GM18508 (cell line): Measurements from ENCODE around the gene KRTAP5-5.
"Not testable (repeated sequence)": the region's sequence is repeated elsewhere in the genome, so short reads cannot be mapped to it uniquely, and the experiment has no call there.

Source experiments
- ATAC-seq: cut with Tn5 transposase; IDR thresholded peaks from one replicate; pipeline ENCODE4 v1.9.1; 2021; ENCODE audit warnings: moderate number of reproducible peaks; ENCODE audit not compliant: insufficient read depth, unreplicated experiment

Gene KRTAP5-5, protein sequence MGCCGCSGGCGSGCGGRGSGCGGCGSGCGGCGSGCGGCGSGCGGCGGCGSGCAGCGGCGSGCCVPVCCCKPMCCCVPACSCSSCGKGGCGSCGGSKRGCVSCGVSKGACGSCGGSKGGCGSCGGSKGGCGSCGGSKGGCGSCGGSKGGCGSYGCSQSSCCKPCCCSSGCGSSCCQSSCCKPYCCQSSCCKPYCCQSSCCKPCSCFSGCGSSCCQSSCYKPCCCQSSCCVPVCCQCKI

DNA sequence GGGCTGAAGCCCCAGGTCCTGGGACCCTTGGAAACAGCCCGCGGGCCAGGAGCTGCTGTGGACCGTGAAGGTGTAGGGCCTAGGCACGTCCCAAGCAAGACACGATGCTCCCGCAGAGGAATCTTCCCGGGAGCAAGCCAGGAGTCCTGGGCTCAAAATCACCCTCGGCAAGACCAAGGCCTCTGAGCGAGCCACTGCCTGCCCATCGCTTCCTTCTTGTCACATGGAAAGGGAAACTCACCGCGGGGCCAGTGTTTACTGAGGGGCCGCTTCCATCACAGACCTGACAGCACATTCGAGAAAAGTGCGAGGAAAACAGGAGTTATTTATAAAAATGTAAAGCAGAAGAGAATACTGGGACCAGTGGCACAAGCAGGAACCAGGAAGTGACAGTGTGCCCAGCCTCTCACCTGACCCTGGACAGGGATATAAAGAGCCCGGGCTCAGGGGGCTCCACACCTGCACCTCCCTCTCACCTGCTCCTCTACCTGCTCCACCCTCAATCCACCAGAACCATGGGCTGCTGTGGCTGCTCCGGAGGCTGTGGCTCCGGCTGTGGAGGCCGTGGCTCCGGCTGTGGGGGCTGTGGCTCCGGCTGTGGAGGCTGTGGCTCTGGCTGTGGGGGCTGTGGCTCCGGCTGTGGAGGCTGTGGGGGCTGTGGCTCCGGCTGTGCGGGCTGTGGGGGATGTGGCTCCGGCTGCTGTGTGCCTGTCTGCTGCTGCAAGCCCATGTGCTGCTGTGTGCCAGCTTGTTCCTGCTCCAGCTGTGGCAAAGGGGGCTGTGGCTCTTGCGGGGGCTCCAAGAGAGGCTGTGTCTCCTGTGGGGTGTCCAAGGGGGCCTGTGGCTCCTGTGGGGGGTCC, at the start of gene KRTAP5-5:
Gene KRTAP5-5, plus strand, starts transcription at position 450 of the 860 bp plus-strand sequence. Its CDS starts 66 bp downstream, at position 516.
- ATAC-seq: no peak

DNA sequence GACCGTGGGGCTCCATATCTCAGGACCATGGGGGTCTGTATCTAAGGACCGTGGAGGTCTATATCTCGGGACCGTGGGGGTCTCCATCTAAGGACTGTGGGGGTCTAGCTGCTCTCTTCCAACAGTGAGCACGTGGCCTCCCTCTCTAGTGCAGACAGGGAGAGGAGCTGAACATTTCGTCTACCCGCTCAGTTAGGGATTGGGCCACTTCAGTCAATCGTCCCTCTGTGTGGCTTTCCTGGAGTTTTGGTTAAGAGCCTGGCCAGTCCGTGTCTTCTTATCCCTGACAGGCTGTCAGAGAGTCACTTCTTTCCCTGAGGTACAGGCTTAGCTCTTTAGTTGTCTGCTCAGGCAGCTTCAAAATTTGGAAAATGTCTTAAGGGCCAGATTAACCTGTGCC, 47.6 kb upstream of the KRTAP5-5 start:
- no peak for ATAC-seq

DNA sequence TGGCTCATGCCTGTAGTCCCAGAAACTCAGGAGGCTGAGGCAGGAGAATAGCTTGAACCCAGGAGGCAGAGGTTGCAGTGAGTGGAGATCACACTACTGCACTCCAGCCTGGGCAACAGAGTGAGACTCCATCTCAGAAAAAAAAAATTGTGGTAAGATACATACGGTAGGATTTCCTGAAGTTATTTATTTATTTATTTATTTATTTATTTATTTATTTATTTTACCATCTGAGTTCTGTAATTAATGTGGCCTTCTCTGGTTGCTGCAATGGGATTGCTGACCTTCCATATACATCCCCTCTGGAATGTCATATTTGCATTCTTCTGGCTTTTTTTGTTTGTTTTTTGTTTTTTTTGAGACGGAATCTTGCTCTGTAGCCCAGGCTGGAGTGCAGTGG, 46.7 kb upstream of the KRTAP5-5 start:
- ATAC-seq: not testable (repeated sequence)

DNA sequence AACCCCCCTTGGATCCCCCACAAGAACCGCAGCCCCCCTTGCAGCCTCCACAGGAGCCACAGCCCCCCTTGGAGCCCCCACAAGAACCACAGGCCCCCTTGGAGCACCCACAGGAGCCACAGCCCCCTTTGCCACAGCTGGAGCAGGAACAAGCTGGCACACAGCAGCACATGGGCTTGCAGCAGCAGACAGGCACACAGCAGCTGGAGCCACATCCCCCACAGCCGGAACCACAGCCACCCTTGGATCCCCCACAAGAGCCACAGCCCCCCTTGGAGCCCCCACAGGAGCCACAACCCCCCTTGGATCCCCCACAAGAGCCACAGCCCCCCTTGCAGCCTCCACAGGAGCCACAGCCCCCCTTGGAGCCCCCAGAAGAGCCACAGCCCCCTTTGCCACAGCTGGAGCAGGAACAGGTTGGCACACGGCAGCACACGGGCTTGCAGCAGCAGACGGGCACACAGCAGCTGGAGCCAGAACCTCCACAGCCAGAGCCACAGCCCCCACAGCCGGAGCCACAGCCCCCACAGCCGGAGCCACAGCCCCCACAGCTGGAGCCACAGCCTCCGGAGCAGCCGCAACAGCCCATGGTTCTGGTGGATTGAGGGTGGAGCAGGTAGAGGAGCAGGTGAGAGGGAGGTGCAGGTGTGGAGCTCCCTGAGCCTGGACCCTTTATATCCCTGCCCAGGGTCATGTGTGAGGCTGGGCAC, 44.8 kb upstream of the KRTAP5-5 start, which contains the start of gene KRTAP5-1:
Gene KRTAP5-1, minus strand, starts transcription at position 623 of the 710 bp plus-strand sequence. Its CDS starts 34 bp downstream, at position 589.
- ATAC-seq: not testable (repeated sequence)

DNA sequence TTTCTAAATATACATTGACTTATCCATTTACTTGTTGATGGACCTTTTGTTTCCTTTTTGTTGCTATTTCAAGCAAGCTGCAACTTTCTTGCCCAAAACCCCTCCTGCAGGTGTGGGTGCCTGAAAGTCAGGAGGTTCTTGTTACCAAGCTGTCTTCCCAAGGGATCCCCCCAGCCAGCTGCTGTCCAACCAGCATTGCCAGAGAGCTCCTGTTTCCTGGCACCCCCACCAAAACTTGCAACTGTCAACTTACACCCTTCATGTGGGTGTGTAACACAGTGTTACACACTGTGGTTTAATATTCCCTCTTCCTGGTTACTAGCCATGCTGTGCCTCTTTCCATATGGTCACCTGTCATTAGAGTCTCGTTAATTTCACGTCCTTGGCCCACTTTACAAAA, 42.9 kb upstream of the KRTAP5-5 start:
- ATAC-seq: no peak

DNA sequence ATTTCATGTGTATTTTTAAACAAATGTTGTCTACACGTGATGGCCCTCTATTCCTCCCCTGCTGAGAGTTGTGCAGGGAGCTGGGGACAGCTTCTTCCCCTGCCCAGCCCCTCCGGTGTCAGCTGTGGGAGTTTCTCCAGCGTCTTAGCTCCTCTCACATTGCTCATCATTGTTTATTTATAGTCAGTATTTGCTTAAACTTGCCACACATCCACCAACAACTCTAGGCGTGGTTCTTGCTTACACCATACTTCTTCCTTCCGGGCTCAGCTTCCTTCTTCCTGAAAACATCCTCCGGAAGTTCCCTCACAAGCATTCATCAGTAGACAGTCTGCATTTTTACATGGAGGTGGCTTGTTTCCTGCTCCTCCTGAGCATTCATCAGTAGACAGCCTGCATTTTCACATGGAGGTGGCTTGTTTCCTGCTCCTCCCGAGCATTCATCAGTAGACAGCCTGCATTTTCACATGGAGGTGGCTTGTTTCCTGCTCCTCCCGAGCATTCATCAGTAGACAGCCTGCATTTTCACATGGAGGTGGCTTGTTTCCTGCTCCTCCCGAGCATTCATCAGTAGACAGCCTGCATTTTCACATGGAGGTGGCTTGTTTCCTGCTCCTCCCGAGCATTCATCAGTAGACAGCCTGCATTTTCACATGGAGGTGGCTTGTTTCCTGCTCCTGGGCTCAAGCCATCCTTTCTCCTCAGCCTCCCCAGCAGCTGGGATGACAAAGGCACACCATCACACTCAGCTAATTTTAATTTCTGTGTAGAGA, 40.2 kb upstream of the KRTAP5-5 start:
- not testable (repeated sequence) for ATAC-seq

DNA sequence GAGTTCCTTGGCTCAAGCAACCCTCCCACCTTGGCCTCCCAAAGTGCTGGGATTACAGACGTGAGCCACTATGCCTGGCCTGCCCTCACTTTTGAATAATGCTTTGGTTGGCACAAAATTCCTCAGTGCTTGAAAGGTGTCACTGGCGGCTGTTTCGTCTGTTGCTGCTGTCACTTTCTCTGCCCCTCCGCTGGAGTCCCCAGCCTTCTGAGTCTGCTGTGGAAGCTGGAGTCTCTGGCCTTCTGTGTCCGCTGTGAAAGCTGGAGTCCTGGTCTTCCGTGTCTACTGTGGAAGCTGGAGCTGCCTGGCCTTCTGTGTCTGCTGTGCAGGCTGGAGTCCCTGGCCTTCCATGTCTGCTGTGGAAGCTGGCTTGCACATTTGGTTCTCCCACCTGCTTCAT, 39.6 kb upstream of the KRTAP5-5 start:
- ATAC-seq: no peak

DNA sequence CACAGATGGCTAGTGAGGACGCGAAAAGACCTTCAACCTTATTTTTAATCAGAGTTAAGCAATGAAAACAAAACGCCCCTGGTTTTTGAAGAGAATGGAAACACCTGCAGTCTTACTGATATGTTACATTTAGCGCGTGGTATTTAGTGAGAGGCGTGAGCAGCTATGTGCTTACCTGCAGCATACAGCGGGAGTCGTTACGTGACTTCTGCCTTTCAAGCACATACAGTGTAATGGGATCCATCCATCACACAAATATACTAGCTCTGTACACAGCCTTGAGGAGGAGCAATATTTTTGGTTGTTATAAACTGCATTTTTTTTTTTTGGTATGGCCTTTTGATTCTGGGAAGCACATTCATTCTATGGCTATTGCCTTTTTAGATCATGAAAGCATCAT, 36.9 kb upstream of the KRTAP5-5 start:
- ATAC-seq: no peak

DNA sequence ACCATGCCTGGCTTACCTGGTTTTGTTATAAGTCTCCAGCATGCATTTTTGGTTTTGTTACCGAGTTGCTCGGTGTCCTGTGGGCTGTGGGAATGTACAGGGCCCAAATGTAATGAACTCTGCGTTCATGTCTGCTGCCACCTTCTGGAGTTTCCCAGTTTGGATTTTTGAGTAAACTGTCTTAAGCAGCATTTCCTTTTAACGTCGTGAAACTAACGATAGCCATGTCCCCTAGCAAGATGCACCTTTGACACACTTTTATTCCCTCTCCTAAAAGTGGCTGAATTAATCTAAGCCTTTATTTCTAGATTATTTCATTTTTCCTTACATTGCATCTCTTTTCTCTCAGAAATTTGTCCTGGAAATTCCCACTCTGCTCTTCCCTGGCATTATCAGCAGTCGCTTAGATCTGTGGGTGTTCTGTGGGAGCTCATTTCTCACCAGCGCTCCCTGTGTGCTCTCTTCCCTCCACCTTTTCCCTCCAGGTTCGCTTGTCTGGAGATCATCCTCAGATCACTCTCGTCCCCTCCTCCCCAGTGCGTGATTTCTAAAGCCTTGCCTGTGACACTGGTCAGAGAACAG, 33.5 kb upstream of the KRTAP5-5 start:
- ATAC-seq: not testable (repeated sequence)

DNA sequence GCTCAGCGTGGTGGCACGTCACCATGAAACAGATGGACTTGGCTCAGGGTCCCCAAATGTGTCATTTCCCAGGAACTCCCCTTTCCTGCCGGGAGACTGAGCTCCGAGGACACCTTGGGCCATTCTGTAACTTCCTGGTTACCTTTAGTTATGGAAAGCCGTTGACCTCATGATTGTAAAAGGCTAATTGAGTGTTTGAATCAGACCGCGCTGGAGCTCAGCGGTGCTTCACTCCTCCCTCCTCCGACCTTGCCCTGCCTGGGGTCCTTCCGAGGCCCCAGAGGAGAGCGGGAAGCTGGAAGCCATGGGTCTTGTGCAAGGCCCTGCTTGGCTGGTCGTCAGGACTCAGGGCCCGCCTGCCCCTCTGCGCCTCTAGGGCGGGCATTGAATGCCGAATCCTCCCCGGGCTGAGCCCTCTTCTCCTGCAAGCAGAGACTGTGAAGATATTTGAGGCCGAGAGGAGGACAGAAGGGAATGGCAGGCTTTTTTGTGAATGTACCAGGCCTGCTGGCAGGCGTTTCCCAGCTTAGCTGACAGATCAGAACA, 32.9 kb upstream of the KRTAP5-5 start:
- ATAC-seq: not testable (repeated sequence)

DNA sequence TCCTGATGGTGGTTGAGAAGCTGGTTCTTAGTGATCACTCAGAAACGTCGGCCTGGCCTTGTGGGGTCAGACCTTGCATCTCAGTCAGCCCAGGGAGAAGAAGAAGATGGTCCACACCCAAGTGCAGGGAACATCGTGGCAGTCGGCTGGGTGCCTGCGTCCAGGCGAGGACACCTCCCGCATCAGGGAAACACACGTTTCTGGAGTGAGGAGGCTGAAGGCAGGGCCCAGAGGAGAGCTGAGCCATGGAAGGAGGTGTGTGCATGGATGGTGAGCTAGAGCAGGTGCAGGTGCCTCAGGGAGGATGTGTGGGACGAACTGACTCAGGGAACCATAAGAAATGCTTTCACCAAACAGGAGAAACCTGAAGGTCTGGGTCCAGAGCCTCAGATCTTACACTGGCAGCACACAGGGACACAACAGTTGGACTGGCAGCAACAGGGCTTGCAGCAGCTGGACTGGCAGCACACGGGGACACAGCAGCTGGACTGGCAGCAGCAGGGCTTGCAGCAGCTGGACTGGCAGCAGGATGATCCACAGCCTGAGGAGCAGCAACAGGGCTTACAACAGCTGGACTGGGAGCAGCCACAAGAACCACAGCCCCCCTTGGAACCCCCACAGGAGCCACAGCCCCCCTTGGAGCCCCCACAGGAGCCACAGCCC, 32.1 kb upstream of the KRTAP5-5 start:
- no peak for ATAC-seq

DNA sequence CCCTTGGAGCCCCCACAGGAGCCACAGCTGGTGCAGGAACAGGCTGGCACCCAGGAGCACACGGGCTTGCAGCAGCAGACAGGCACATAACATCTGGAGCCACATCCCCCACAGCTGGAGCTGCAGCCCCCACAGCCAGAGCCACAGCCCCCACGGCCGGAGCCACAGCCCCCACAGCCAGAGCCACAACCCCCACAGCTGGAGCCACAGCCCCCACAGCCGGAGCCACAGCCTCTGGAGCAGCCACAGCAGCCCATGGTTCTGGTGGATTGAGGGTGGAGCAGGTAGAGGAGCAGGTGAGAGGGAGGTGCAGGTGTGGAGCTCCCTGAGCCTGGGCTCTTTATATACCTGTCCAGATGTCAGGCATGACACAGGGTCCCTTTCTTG, 31.6 kb upstream of the KRTAP5-5 start, which contains the start of gene KRTAP5-2:
Gene KRTAP5-2, minus strand, starts transcription at position 301 of the 387 bp plus-strand sequence. Its CDS starts 44 bp downstream, at position 257.
- no peak for ATAC-seq

DNA sequence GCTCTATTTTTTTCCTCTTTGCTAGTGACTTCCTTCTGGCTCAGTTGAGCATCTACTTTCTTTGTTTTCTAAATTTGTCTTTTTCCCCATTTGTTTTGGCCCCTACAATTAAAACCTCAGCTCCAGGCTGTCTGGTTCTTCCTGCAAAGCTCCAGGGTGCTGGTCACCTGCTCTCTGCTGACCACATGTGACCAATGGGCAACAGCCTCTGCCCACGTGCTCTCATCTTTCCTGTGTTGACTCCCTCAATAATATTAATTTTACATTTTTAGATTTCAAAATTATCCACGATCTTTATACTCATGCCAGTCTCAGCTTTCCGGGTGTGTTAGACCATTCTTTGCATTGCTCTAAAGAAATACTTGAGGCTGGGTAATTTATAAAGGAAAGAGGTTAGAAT, 31.2 kb upstream of the KRTAP5-5 start:
- not testable (repeated sequence) for ATAC-seq

DNA sequence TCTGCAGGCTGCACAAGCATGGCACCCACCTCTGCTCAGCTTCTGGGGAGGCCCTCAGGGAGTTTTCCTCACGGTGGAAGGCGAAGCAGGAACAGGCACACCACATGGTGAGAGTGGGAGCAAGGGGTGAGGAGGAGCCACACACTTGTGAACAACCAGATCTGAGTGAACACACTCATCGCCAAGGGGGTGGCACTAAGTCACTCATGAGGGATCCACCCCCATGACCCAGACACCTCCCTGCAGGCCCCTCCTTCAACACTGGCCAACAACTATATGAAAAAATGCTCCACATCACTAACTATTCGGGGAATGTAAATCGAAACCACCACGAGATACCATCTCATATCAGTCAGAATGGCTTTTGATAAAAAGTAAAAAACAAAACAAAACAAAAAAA, 30.8 kb upstream of the KRTAP5-5 start:
- ATAC-seq: no peak

DNA sequence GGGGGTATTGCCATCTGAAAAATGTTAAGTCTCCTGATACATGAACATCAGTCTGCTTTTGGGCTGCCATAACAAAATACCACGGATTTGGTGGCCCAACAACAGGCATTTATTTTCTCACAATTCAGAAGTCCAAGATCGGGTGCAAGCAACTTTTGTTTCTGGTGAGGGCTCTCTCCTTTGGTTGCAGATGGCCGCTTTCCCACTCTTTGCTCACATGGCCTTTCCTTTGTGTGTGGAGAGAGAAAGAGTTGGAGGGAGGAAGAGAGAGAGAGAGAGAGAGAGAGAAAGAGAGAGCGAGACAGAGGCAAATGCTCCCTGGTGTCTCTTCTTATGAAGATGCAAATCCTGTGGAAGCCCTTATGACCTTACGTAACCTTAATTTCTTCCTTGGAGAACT, 28.9 kb upstream of the KRTAP5-5 start:
- no peak for ATAC-seq

DNA sequence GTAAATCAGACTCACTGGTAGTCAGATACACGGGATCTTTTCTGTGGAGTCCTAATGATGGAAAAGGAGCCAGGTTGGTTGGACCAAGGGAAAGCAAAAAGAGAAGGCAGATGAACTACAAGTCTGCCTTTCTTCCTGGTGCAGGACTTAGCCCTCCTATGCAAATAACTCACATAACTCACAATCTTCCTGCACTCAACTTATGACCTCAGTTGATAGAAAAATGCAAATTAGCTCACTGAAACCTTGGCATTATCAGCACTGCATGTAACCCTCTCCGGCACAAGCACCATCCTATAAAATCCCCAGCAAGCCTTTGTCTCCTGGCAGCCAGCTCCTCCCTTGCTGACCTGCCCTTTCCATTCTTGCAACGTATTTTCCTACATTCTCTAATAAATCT, 27.9 kb upstream of the KRTAP5-5 start:
- ATAC-seq: not testable (repeated sequence)

DNA sequence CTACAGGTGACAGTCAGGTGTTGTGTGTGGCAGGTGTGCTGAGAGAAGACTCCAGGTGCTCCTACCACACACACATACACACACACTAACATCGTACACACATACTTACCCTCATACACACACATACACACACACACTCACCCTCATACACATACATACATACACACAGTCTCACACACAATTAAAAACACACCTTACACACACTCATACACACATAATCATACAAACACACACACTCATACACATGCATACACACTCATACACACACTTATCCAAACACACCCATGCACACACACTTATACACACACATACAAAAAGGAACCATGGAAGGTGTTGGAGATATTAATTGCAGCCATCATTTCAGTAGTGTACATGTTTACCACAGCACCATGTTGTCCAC, 25.9 kb upstream of the KRTAP5-5 start:
- ATAC-seq: no peak

DNA sequence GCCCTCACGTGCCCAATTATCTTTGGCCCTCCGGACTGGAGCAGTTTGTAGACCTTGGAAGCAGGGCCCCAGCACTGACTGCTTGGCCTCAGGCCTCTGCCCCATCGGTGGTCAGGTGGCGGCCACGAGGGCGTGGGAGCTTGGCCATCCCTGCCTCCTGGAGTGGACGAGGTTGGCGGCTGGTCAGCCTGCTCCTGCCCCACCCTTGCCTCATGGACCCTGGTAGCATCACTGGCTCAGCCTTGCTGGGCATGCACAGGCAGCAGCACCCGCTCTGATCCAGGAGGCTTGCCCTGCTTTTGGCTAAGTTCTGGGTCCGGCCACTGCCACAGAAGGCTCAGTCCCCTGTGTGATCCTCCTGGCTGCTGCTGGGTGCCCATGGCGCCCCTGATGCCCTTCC, 25.4 kb upstream of the KRTAP5-5 start:
- ATAC-seq: no peak

DNA sequence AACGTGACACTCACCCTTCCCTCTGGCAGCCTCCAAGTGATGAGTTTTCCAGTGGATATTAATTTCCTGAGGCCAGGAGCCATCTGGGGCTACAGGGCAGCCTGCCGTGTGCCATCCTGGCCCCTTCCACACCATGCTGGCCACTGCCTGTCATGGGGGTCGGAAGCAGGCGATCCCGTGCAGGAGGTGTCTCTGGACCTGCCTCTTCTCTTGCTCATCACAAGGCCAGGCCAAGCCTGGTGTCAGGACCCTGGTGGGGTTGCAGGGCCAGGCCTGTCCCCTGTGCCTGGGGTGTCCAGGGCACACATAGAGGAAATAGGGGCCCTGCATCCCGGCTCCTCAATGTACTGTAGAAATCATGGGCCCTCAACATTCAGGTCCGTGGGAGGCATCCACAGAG, 24.9 kb upstream of the KRTAP5-5 start:
- ATAC-seq: no peak
